HCT116 (cell line): ENCODE data around the gene GDPD5. TPM values are rescaled to one million over a fixed set of nuclear protein-coding genes. Genes with fewer than 3 reads are reported as not detected.

Experiments
- ATAC-seq: fragments of 200-7000 bp; cut with Tn5 transposase; 2 replicates; pipeline ENCODE4 v1.9.1; 2020; ENCODE audit warnings: mild to moderate bottlenecking, moderate library complexity
- BruUV-seq: library from RNA; stranded (reverse); fragments of 400-500 nt; replicated peaks from 2 replicates; lab custom pipeline; 2021; lab: Mats Ljungman, UMichigan
- CTCF ChIA-PET: fragments of 300-600 bp; sonication (Branson Sonifier 250); formaldehyde crosslinking; loops from one replicate; lab custom pipeline; 2021; ENCODE audit warnings: antibody characterized with exemption; lab: Charles Lee
- POLR2A ChIA-PET: fragments of 300-600, 350-600 bp; sonication (Branson Sonifier 250); formaldehyde crosslinking; loops from one replicate; lab custom pipeline; 2021; ENCODE audit warnings: antibody characterized with exemption; lab: Charles Lee
- RAD21 ChIA-PET, 2 experiments: fragments of 300-600 bp; sonication (Branson Sonifier 250); formaldehyde crosslinking; loops; one replicate each; lab custom pipeline; 2023; ENCODE audit warnings: low total read pairs in 2 of 2; ENCODE audit not compliant: uncharacterized antibody in 2 of 2, unreplicated experiment in 2 of 2, low non-redundant PET in 1 of 2; lab: Charles Lee
- DNase-seq: peaks from one replicate; pipeline ENCODE4 v3.0.0-alpha.2; 2010; ENCODE audit warnings: low read depth, low spot score
- H2AFZ ChIP-seq: fragments of 200-600 bp; shearing (Covaris generic), sonication (generic); 2 replicates; pipeline ENCODE4 v1.6.1; 2017; ENCODE audit warnings: low read depth, mixed run types, mixed read lengths, antibody characterized with exemption, low read length; ENCODE audit not compliant: poor library complexity, severe bottlenecking
- H3K27ac ChIP-seq: 2 replicates; pipeline ENCODE4 v1.5.1; 2012; ENCODE audit warnings: low read depth, low read length
- H3K27me3 ChIP-seq: fragments of 200-600 bp; sonication (generic); 2 replicates; pipeline ENCODE4 v1.6.1; 2016; ENCODE audit warnings: mixed run types, low read length, mixed read lengths; ENCODE audit not compliant: insufficient read depth
- H3K36me3 ChIP-seq, 2 experiments: fragments of 200-500 bp in 1 of 2; fragments of 200-600 bp in 1 of 2; sonication (Bioruptor generic) in 1 of 2; sonication (generic) in 1 of 2; 2 replicates each; pipeline versions ENCODE4 v1.5.1 to v1.6.1; 2014 to 2016; ENCODE audit warnings: low read length in 2 of 2, inconsistent platforms in 1 of 2, mixed read lengths in 1 of 2, mixed run types in 1 of 2; ENCODE audit not compliant: insufficient read depth in 2 of 2, control insufficient read depth in 1 of 2
- H3K4me1 ChIP-seq, 2 experiments: fragments of 200-600 bp in 1 of 2; sonication (generic) in 1 of 2; 2 replicates each; pipeline versions ENCODE4 v1.5.1 to v1.6.1; 2012 to 2017; ENCODE audit warnings: low read length in 2 of 2, inconsistent platforms in 1 of 2, mild to moderate bottlenecking in 1 of 2, mixed read lengths in 1 of 2, mixed run types in 1 of 2, moderate library complexity in 1 of 2; ENCODE audit not compliant: insufficient read depth in 2 of 2, control insufficient read depth in 1 of 2
- H3K4me2 ChIP-seq: fragments of 200-600 bp; sonication (generic); 2 replicates; pipeline ENCODE4 v1.6.1; 2017; ENCODE audit warnings: mixed run types, low read length, mixed read lengths
- H3K4me3 ChIP-seq, 2 experiments: fragments of 200-600 bp in 1 of 2; sonication (generic) in 1 of 2; replicated peaks in 1 of 2; 2 replicates each; pipeline ENCODE4 v1.5.1; 2011 to 2016; ENCODE audit warnings: low read length in 2 of 2, control low read depth in 1 of 2, low read depth in 1 of 2, mild to moderate bottlenecking in 1 of 2, mixed read lengths in 1 of 2, mixed run types in 1 of 2
- H3K79me2 ChIP-seq: fragments of 200-600 bp; sonication (generic); 2 replicates; pipeline ENCODE4 v1.6.1; 2017; ENCODE audit warnings: mild to moderate bottlenecking, mixed run types, low read length, moderate library complexity, mixed read lengths; ENCODE audit not compliant: insufficient read depth
- H3K9ac ChIP-seq: fragments of 200-600 bp; sonication (generic); 2 replicates; pipeline ENCODE4 v1.6.1; 2016; ENCODE audit warnings: low read length, mixed read lengths
- H3K9me2 ChIP-seq: fragments of 200-600 bp; sonication (generic), shearing (Covaris generic); 2 replicates; pipeline ENCODE4 v1.6.1; 2017; ENCODE audit warnings: mixed run types, mild to moderate bottlenecking, moderate library complexity; ENCODE audit not compliant: insufficient read depth
- H3K9me3 ChIP-seq, 2 experiments: fragments of 200-500 bp in 1 of 2; fragments of 200-600 bp in 1 of 2; sonication (Bioruptor generic) in 1 of 2; sonication (generic) in 1 of 2; 2 replicates each; pipeline ENCODE4 v1.6.1; 2014 to 2017; ENCODE audit warnings: low read length in 2 of 2, mixed read lengths in 2 of 2, inconsistent platforms in 1 of 2, low read depth in 1 of 2, mild to moderate bottlenecking in 1 of 2, mixed run types in 1 of 2, moderate library complexity in 1 of 2; ENCODE audit not compliant: control insufficient read depth in 1 of 2, insufficient read depth in 1 of 2
- H4K20me1 ChIP-seq: fragments of 200-600 bp; sonication (generic), shearing (Covaris generic); 2 replicates; pipeline ENCODE4 v1.6.1; 2017; ENCODE audit warnings: mixed run types, mild to moderate bottlenecking, moderate library complexity; ENCODE audit not compliant: insufficient read depth
- CBX3 ChIP-seq: IDR thresholded peaks from 2 replicates; pipeline ENCODE4 v1.6.1; 2012; ENCODE audit warnings: low read depth
- EGR1 ChIP-seq: IDR thresholded peaks from 2 replicates; pipeline ENCODE4 v1.6.1; 2012; ENCODE audit warnings: low read depth
- EZH2 ChIP-seq: fragments of 200-600 bp; sonication (generic); IDR thresholded peaks from 2 replicates; pipeline ENCODE4 v1.6.1; 2017; ENCODE audit warnings: antibody characterized with exemption, mixed run types
- JUND ChIP-seq: IDR thresholded peaks from 2 replicates; pipeline ENCODE4 v1.6.1; 2012
- MAX ChIP-seq: IDR thresholded peaks from 2 replicates; pipeline ENCODE4 v1.6.1; 2012
- POLR2A ChIP-seq: IDR thresholded peaks from 2 replicates; pipeline ENCODE4 v1.7.0; 2011; ENCODE audit warnings: borderline replicate concordance; ENCODE audit not compliant: insufficient read depth, insufficient read length; ENCODE audit errors: extremely low read depth
- REST ChIP-seq: IDR thresholded peaks from 2 replicates; pipeline ENCODE4 v1.6.1; 2012; ENCODE audit warnings: low read depth
- SIN3A ChIP-seq: IDR thresholded peaks from 2 replicates; pipeline ENCODE4 v1.6.1; 2012; ENCODE audit warnings: low read depth
- SP1 ChIP-seq: IDR thresholded peaks from 2 replicates; pipeline ENCODE4 v1.6.1; 2012; ENCODE audit warnings: low read depth
- YY1 ChIP-seq: IDR thresholded peaks from 2 replicates; pipeline ENCODE4 v1.6.1; 2011; ENCODE audit warnings: low read length, low read depth, moderate library complexity, mild to moderate bottlenecking; ENCODE audit not compliant: insufficient replicate concordance; ENCODE audit errors: extremely low read depth
- ZBTB33 ChIP-seq: IDR thresholded peaks from 2 replicates; pipeline ENCODE4 v1.6.1; 2011; ENCODE audit warnings: mild to moderate bottlenecking, low read length, moderate library complexity; ENCODE audit not compliant: insufficient replicate concordance; ENCODE audit errors: extremely low read depth
- ZNF274 ChIP-seq: fragments of 200-500 bp; sonication (Bioruptor generic); IDR thresholded peaks from 2 replicates; pipeline ENCODE4 v1.6.1; 2014; ENCODE audit warnings: mild to moderate bottlenecking, low read depth, low read length, inconsistent platforms
- intact Hi-C: fragments of 100-400 bp; cut with micrococcal nuclease; formaldehyde crosslinking; loops from 2 replicates; pipeline ENCODE4 v1.10.0; 2022
- total RNA-seq: library from RNA; stranded (reverse); gene quantifications from one replicate; pipeline ENCODE4 v1.2.1, GENCODE V29; 2021; ENCODE audit not compliant: unreplicated experiment
- TF ChIP-seq, protein P1 (sequence below), 3 experiments: fragments of 200-600 bp in 1 of 3; sonication (generic) in 1 of 3; IDR thresholded peaks in 2 of 3; conservative IDR thresholded peaks in 1 of 3; 2 replicates each; pipeline ENCODE4 v1.5.1; 2012 to 2017; ENCODE audit warnings: low read depth in 2 of 3, low read length in 2 of 3, antibody characterized with exemption in 1 of 3, borderline replicate concordance in 1 of 3, control low read depth in 1 of 3, mild to moderate bottlenecking in 1 of 3, mixed read lengths in 1 of 3, mixed run types in 1 of 3, moderate library complexity in 1 of 3; ENCODE audit not compliant: insufficient read depth in 1 of 3

Gene GDPD5
- total RNA-seq, 1 experiment from 2014 or later = 27.5 TPM

GRCh38 chr11:75506827-75507226, 18.9 kb downstream of the GDPD5 start (continued):
- TF ChIP-seq, protein P1, sequence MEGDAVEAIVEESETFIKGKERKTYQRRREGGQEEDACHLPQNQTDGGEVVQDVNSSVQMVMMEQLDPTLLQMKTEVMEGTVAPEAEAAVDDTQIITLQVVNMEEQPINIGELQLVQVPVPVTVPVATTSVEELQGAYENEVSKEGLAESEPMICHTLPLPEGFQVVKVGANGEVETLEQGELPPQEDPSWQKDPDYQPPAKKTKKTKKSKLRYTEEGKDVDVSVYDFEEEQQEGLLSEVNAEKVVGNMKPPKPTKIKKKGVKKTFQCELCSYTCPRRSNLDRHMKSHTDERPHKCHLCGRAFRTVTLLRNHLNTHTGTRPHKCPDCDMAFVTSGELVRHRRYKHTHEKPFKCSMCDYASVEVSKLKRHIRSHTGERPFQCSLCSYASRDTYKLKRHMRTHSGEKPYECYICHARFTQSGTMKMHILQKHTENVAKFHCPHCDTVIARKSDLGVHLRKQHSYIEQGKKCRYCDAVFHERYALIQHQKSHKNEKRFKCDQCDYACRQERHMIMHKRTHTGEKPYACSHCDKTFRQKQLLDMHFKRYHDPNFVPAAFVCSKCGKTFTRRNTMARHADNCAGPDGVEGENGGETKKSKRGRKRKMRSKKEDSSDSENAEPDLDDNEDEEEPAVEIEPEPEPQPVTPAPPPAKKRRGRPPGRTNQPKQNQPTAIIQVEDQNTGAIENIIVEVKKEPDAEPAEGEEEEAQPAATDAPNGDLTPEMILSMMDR (IDR thresholded peaks at IDR 0.05 in 2 of 3, conservative IDR thresholded peaks at IDR 0.05 in 1 of 3; ENCODE audit: borderline replicate concordance in 1 of 3, insufficient read depth in 1 of 3, low read depth in 2 of 3, low read length in 2 of 3) = no peak

- Histone ChIP-seq H2AFZ (no peak overlapping the region), H3K4me1 (peaks cover 2 to 14% of the 10 kb centered on the region in 2 experiments; a peak in 2 of 4 replicates), H3K27me3 (no peaks in the 10 kb centered on the region), H3K79me2 (no peaks in the 10 kb centered on the region), H4K20me1 (no peaks in the 10 kb centered on the region), H3K9me3 (no peaks in the 10 kb centered on the region), H3K9me2 (no peaks in the 10 kb centered on the region), H3K27ac (no peak overlapping the region), H3K9ac (no peak overlapping the region), H3K4me3 (no peak overlapping the region), H3K4me2 (no peak overlapping the region), H3K36me3 (no peaks in the 10 kb centered on the region)
- BruUV-seq = no TSS peak
- CTCF ChIA-PET = no interaction called here
- DNase-seq (no peak), ATAC-seq (no peak)
- intact Hi-C loops = no loop called here
- RAD21 ChIA-PET = no interaction called here
- POLR2A ChIA-PET = no interaction called here
- TF ChIP-seq ZNF274 (no peak), EZH2 (no peak), SP1 (no peak), JUND (no peak), YY1 (no peak), MAX (no peak), CBX3 (no peak), EGR1 (no peak), ZBTB33 (no peak), SIN3A (no peak), POLR2A (no peak), REST (no peak)
- TF ChIP-seq, protein P1 (IDR thresholded peaks at IDR 0.05 in 2 of 3, conservative IDR thresholded peaks at IDR 0.05 in 1 of 3; ENCODE audit: borderline replicate concordance in 1 of 3, insufficient read depth in 1 of 3, low read depth in 2 of 3, low read length in 2 of 3) = no peak
These were observed 19.6 kb downstream of the GDPD5 start for GRCh38 chr11:75505916-75506692.
